Mesendoderm (in vitro differentiated cells): ENCODE results near the gene GCNT2.
"Not testable (repeated sequence)": the region's sequence is repeated elsewhere in the genome, so short reads cannot be mapped to it uniquely, and the experiment has no call there.

Experiments used
- DNase-seq: peaks from one replicate; pipeline ENCODE4 v3.0.0; 2013
- H2AK5ac ChIP-seq: 2 replicates; pipeline ENCODE4 v1.6.1; 2013; ENCODE audit warnings: low read length, inconsistent platforms
- H2BK120ac ChIP-seq: 2 replicates; pipeline ENCODE4 v1.6.1; 2013; ENCODE audit warnings: low read depth, mild to moderate bottlenecking, low read length, moderate library complexity, mixed read lengths
- H2BK15ac ChIP-seq: replicated peaks from 2 replicates; pipeline ENCODE4 v1.6.1; 2013; ENCODE audit warnings: low read depth, mild to moderate bottlenecking, moderate library complexity
- H2BK5ac ChIP-seq: 2 replicates; pipeline ENCODE4 v1.6.1; 2013; ENCODE audit warnings: low read length, inconsistent platforms
- H3K18ac ChIP-seq: 2 replicates; pipeline ENCODE4 v1.6.1; 2013; ENCODE audit warnings: mild to moderate bottlenecking, low read length, mixed read lengths
- H3K23ac ChIP-seq: one replicate; pipeline ENCODE4 v1.6.1; 2013; ENCODE audit warnings: low read length
- H3K27ac ChIP-seq: 2 replicates; pipeline ENCODE4 v1.5.1; 2013; ENCODE audit warnings: low read depth, mild to moderate bottlenecking, inconsistent platforms, low read length, moderate library complexity
- H3K27me3 ChIP-seq: 2 replicates; pipeline ENCODE4 v1.6.1; 2013; ENCODE audit warnings: low read length, control low read depth, mild to moderate bottlenecking, inconsistent platforms; ENCODE audit not compliant: insufficient read depth, poor library complexity
- H3K36me3 ChIP-seq: 2 replicates; pipeline ENCODE4 v1.6.1; 2013; ENCODE audit warnings: low read length, inconsistent platforms; ENCODE audit not compliant: control insufficient read depth, insufficient read depth
- H3K4ac ChIP-seq: one replicate; pipeline ENCODE4 v1.6.1; 2013; ENCODE audit warnings: low read depth, mild to moderate bottlenecking, low read length, moderate library complexity
- H3K4me1 ChIP-seq: 2 replicates; pipeline ENCODE4 v1.6.1; 2013; ENCODE audit warnings: low read depth, low read length, inconsistent platforms; ENCODE audit not compliant: control insufficient read depth
- H3K4me2 ChIP-seq: 2 replicates; pipeline ENCODE4 v1.6.1; 2013; ENCODE audit warnings: low read length
- H3K4me3 ChIP-seq: 2 replicates; pipeline ENCODE4 v1.5.1; 2013; ENCODE audit warnings: mild to moderate bottlenecking, low read length
- H3K56ac ChIP-seq: one replicate; pipeline ENCODE4 v1.6.1; 2013; ENCODE audit warnings: low read length
- H3K79me1 ChIP-seq: 2 replicates; pipeline ENCODE4 v1.6.1; 2013; ENCODE audit warnings: low read length, inconsistent platforms
- H3K79me2 ChIP-seq: 2 replicates; pipeline ENCODE4 v1.6.1; 2013; ENCODE audit warnings: mild to moderate bottlenecking, low read length; ENCODE audit not compliant: control insufficient read depth, insufficient read depth
- H3K9ac ChIP-seq: 2 replicates; pipeline ENCODE4 v1.6.1; 2013; ENCODE audit warnings: low read length, inconsistent platforms
- H4K5ac ChIP-seq: one replicate; pipeline ENCODE4 v1.6.1; 2013; ENCODE audit warnings: low read length
- H4K8ac ChIP-seq: one replicate; pipeline ENCODE4 v1.6.1; 2013; ENCODE audit warnings: low read depth, mild to moderate bottlenecking, control low read depth, low read length, moderate library complexity
- WGBS: extraction: QIAGEN DNeasy Blood & Tissue Kit; methylation state at CpG from one replicate; pipeline ENCODE4 v1.1.7; 2013; ENCODE audit warnings: low lambda C conversion rate, missing lambda C conversion rate; ENCODE audit not compliant: insufficient coverage; ENCODE audit errors: extremely low coverage; 5-methylcytosine and 5-hydroxymethylcytosine counted together

Gene GCNT2

GRCh38 chr6:10482636-10483257 is 38.4 kb upstream of the GCNT2 start:
- Histone ChIP-seq H3K56ac (no peak overlapping the region), H3K4me3 (no peak overlapping the region), H3K18ac (no peak overlapping the region), H4K8ac (no peak overlapping the region), H3K23ac (no peak overlapping the region), H3K27me3 (no peaks in the 10 kb centered on the region), H3K27ac (no peak overlapping the region), H3K36me3 (no peaks in the 10 kb centered on the region), H3K4ac (no peak overlapping the region), H2BK5ac (no peak overlapping the region), H3K79me1 (no peaks in the 10 kb centered on the region), H2BK15ac (no peak overlapping the region), H2AK5ac (no peak overlapping the region), H4K5ac (no peak overlapping the region), H3K9ac (no peak overlapping the region), H3K4me2 (no peak overlapping the region), H3K4me1 (no peaks in the 10 kb centered on the region), H3K79me2 (no peaks in the 10 kb centered on the region), H2BK120ac (no peak overlapping the region)
- DNase-seq, result no peak
- WGBS, result no CpG with 5 or more reads among the region's 46 CpGs

- H3K4me3 ChIP-seq, result no peak overlapping the region
- H4K8ac ChIP-seq, result no peak overlapping the region
- no peak overlapping the region for H2BK5ac ChIP-seq
- H2AK5ac ChIP-seq, result no peak overlapping the region
- no peak overlapping the region for H3K9ac ChIP-seq
- no peak for DNase-seq
- H3K36me3 ChIP-seq, result no peaks in the 10 kb centered on the region
- H3K27ac ChIP-seq, result no peak overlapping the region
- no peak overlapping the region for H3K23ac ChIP-seq
- no peaks in the 10 kb centered on the region for H3K79me1 ChIP-seq
- H2BK15ac ChIP-seq, result no peak overlapping the region
- H2BK120ac ChIP-seq, result no peak overlapping the region
- WGBS, result no CpG with 5 or more reads among the region's 3 CpGs
- H3K79me2 ChIP-seq, result no peaks in the 10 kb centered on the region
- no peaks in the 10 kb centered on the region for H3K4me1 ChIP-seq
- no peak overlapping the region for H3K56ac ChIP-seq
- H3K4ac ChIP-seq, result no peak overlapping the region
- H4K5ac ChIP-seq, result no peak overlapping the region
- H3K18ac ChIP-seq, result no peak overlapping the region
- no peaks in the 10 kb centered on the region for H3K27me3 ChIP-seq
- no peak overlapping the region for H3K4me2 ChIP-seq
Measured at GRCh38 chr6:10484912-10485311, 36.2 kb upstream of the GCNT2 start.

- DNase-seq, result no peak
- H3K4me3 ChIP-seq, result no peak overlapping the region
- H3K4ac ChIP-seq, result no peak overlapping the region
- no peak overlapping the region for H3K4me2 ChIP-seq
- H4K8ac ChIP-seq, result no peak overlapping the region
- no peaks in the 10 kb centered on the region for H3K79me1 ChIP-seq
- no peak overlapping the region for H3K23ac ChIP-seq
- WGBS, result no CpG with 5 or more reads among the region's 7 CpGs
- no peak overlapping the region for H2BK5ac ChIP-seq
- H2BK15ac ChIP-seq, result no peak overlapping the region
- no peak overlapping the region for H3K27ac ChIP-seq
- no peaks in the 10 kb centered on the region for H3K79me2 ChIP-seq
- H2BK120ac ChIP-seq, result no peak overlapping the region
- no peak overlapping the region for H4K5ac ChIP-seq
- no peak overlapping the region for H3K18ac ChIP-seq
- H2AK5ac ChIP-seq, result no peak overlapping the region
- no peak overlapping the region for H3K56ac ChIP-seq
- H3K36me3 ChIP-seq, result no peaks in the 10 kb centered on the region
- H3K27me3 ChIP-seq, result no peaks in the 10 kb centered on the region
- no peak overlapping the region for H3K9ac ChIP-seq
- H3K4me1 ChIP-seq, result no peaks in the 10 kb centered on the region
Measured at GRCh38 chr6:10485406-10485805, 35.7 kb upstream of the GCNT2 start.

GRCh38 chr6:10486215-10486614 is 34.9 kb upstream of the GCNT2 start:
- Histone ChIP-seq H3K27me3 (no peaks in the 10 kb centered on the region), H3K4me3 (no peak overlapping the region), H3K79me2 (no peaks in the 10 kb centered on the region), H3K4ac (no peak overlapping the region), H3K23ac (no peak overlapping the region), H3K9ac (no peak overlapping the region), H2BK5ac (no peak overlapping the region), H4K8ac (no peak overlapping the region), H2AK5ac (no peak overlapping the region), H3K18ac (no peak overlapping the region), H2BK15ac (no peak overlapping the region), H2BK120ac (no peak overlapping the region), H3K4me1 (no peaks in the 10 kb centered on the region), H3K56ac (no peak overlapping the region), H4K5ac (no peak overlapping the region), H3K36me3 (no peaks in the 10 kb centered on the region), H3K79me1 (no peaks in the 10 kb centered on the region), H3K27ac (no peak overlapping the region), H3K4me2 (no peak overlapping the region)
- WGBS, result no CpG with 5 or more reads among the region's 4 CpGs
- DNase-seq, result no peak

- H3K79me1 ChIP-seq, H3K27me3 ChIP-seq, H3K56ac ChIP-seq, H3K27ac ChIP-seq, H4K8ac ChIP-seq, H2BK5ac ChIP-seq, DNase-seq, H3K9ac ChIP-seq, H4K5ac ChIP-seq, H3K4me1 ChIP-seq, H3K4me2 ChIP-seq, H2AK5ac ChIP-seq, H3K18ac ChIP-seq, H3K79me2 ChIP-seq, H3K23ac ChIP-seq, H2BK15ac ChIP-seq, H3K4me3 ChIP-seq, H3K4ac ChIP-seq, H2BK120ac ChIP-seq, H3K36me3 ChIP-seq: not testable (repeated sequence)
- no CpG with 5 or more reads among the region's 9 CpGs for WGBS
Measured at GRCh38 chr6:10486944-10487588, 34.1 kb upstream of the GCNT2 start.
